HEK293T (cell line): ENCODE data around the gene ST8SIA2.

Experiments used
- ARNT ChIP-seq: fragments of 450-650 bp; IDR thresholded peaks from 2 replicates; pipeline ENCODE4 v1.6.1; 2017; ENCODE audit warnings: mild to moderate bottlenecking
- BHLHE40 ChIP-seq: fragments of 450-650 bp; IDR thresholded peaks from 2 replicates; pipeline ENCODE4 v1.6.1; 2016; ENCODE audit warnings: mild to moderate bottlenecking, moderate library complexity, borderline replicate concordance
- ELF4 ChIP-seq: fragments of 450-650 bp; IDR thresholded peaks from 2 replicates; pipeline ENCODE4 v1.6.1; 2017; ENCODE audit warnings: antibody characterized with exemption
- FOXA1 ChIP-seq: fragments of 450-650 bp; IDR thresholded peaks from 2 replicates; pipeline ENCODE4 v1.6.1; 2016; ENCODE audit warnings: mild to moderate bottlenecking
- FOXK2 ChIP-seq: fragments of 450-650 bp; IDR thresholded peaks from 2 replicates; pipeline ENCODE4 v1.6.1; 2016; ENCODE audit warnings: mild to moderate bottlenecking
- FOXM1 ChIP-seq: fragments of 450-650 bp; IDR thresholded peaks from 2 replicates; pipeline ENCODE4 v1.6.1; 2017; ENCODE audit warnings: mild to moderate bottlenecking, borderline replicate concordance
- HDGF ChIP-seq: fragments of 450-650 bp; IDR thresholded peaks from 2 replicates; pipeline ENCODE4 v1.6.1; 2017; ENCODE audit warnings: antibody characterized with exemption, borderline replicate concordance
- LEF1 ChIP-seq: fragments of 450-650 bp; IDR thresholded peaks from 2 replicates; pipeline ENCODE4 v1.6.1; 2017; ENCODE audit warnings: mild to moderate bottlenecking, borderline replicate concordance
- NFRKB ChIP-seq: fragments of 450-650 bp; IDR thresholded peaks from 2 replicates; pipeline ENCODE4 v1.6.1; 2016; ENCODE audit warnings: mild to moderate bottlenecking, moderate library complexity
- PKNOX1 ChIP-seq: fragments of 450-650 bp; IDR thresholded peaks from 2 replicates; pipeline ENCODE4 v1.6.1; 2016
- SP1 ChIP-seq: fragments of 450-650 bp; IDR thresholded peaks from 2 replicates; pipeline ENCODE4 v1.6.1; 2017
- SUZ12 ChIP-seq: fragments of 450-650 bp; IDR thresholded peaks from 2 replicates; pipeline ENCODE4 v1.6.1; 2016; ENCODE audit warnings: mild to moderate bottlenecking
- TARDBP ChIP-seq: fragments of 450-650 bp; IDR thresholded peaks from 2 replicates; pipeline ENCODE4 v1.6.1; 2016

GRCh38 chr15:92366381-92366780, 27.3 kb upstream of the ST8SIA2 start:
- TF ChIP-seq FOXA1 (no peak), TARDBP (no peak), SUZ12 (no peak), LEF1 (no peak), FOXM1 (no peak), HDGF (no peak), ELF4 (no peak), NFRKB (no peak), PKNOX1 (no peak), ARNT (no peak), FOXK2 (no peak), BHLHE40 (no peak), SP1 (no peak)
